Chondrocyte (in vitro differentiated cells): Measurements from ENCODE around the gene NXPE4. TPM values are rescaled to one million over a fixed set of nuclear protein-coding genes. Genes with fewer than 3 reads are reported as not detected.
"Not testable (repeated sequence)": the region's sequence is repeated elsewhere in the genome, so short reads cannot be mapped to it uniquely, and the experiment has no call there.

Experiments used
- DNase-seq: peaks from one replicate; pipeline ENCODE4 v3.0.0; 2021; ENCODE audit warnings: mixed read lengths, low spot score
- H3K27ac Mint-ChIP-seq: one replicate; pipeline ENCODE4 v1.8.0; 2021; ENCODE audit warnings: mild to moderate bottlenecking, moderate library complexity, mixed read lengths; ENCODE audit not compliant: unreplicated experiment
- H3K27me3 Mint-ChIP-seq: 2 replicates; pipeline ENCODE4 v1.8.0; 2021; ENCODE audit warnings: low read depth, mixed read lengths
- H3K36me3 Mint-ChIP-seq: 2 replicates; pipeline ENCODE4 v1.8.0; 2021; ENCODE audit warnings: low read depth, mixed read lengths
- H3K4me1 Mint-ChIP-seq: 2 replicates; pipeline ENCODE4 v1.8.0; 2021; ENCODE audit warnings: low read depth, mild to moderate bottlenecking, mixed read lengths
- H3K4me3 Mint-ChIP-seq: one replicate; pipeline ENCODE4 v1.8.0; 2021; ENCODE audit warnings: mild to moderate bottlenecking, moderate library complexity, mixed read lengths; ENCODE audit not compliant: unreplicated experiment
- H3K9me3 Mint-ChIP-seq: 2 replicates; pipeline ENCODE4 v1.8.0; 2021; ENCODE audit warnings: low read depth, mixed read lengths
- total RNA-seq: library from RNA; stranded (reverse); gene quantifications from 3 replicates; pipeline ENCODE4 v1.2.1, GENCODE V29; 2021
- TF ChIP-seq, protein P1 (sequence below): fragments of 200-600 bp; sonication (generic); IDR thresholded peaks from 2 replicates; pipeline ENCODE4 v1.5.0; 2021; ENCODE audit warnings: antibody characterized with exemption, mild to moderate bottlenecking, moderate library complexity

NXPE4 gene
- total RNA-seq, 1 donor from 2014 or later = not detected

DNA sequence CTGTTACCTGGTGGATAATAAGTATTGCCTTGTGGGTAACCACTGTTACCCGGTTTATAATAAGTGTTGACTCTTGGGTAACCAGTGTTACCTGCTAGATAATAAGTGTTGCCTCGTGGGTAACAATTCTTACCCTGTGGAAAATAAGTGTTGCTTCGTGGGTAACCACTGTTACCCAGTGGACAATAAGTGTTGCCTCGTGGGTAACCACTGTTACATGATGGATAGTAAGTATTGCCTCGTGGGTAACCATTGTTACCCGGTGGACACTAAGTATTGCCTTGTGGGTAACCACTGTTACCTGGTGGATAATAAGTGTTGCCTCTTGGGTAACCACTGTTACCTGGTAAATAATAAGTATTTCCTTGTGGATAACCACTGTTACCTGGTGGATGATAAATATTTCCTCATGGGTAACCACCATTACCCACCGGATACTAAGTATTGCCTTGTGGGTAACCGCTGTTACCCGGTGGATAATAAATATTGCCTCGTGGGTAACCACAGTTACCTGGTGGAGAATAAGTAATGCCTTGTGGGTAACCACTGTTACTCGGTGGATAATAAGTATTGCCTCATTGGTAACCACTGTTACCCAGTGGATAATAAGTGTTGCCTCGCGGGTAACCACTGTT is 8.7 kb upstream of the NXPE4 start:
- H3K36me3 Mint-ChIP-seq = no peaks in the 10 kb centered on the region
- DNase-seq = no peak
- H3K27ac Mint-ChIP-seq = no peak overlapping the region

GRCh38 chr11:114603151-114603550 is 7.6 kb upstream of the NXPE4 start:
- not testable (repeated sequence) for H3K36me3 Mint-ChIP-seq, H3K27ac Mint-ChIP-seq, DNase-seq, H3K4me1 Mint-ChIP-seq, H3K4me3 Mint-ChIP-seq, H3K27me3 Mint-ChIP-seq, H3K9me3 Mint-ChIP-seq

More for the DNA sequence above, 8.7 kb upstream of the NXPE4 start:
- TF ChIP-seq, protein P1, sequence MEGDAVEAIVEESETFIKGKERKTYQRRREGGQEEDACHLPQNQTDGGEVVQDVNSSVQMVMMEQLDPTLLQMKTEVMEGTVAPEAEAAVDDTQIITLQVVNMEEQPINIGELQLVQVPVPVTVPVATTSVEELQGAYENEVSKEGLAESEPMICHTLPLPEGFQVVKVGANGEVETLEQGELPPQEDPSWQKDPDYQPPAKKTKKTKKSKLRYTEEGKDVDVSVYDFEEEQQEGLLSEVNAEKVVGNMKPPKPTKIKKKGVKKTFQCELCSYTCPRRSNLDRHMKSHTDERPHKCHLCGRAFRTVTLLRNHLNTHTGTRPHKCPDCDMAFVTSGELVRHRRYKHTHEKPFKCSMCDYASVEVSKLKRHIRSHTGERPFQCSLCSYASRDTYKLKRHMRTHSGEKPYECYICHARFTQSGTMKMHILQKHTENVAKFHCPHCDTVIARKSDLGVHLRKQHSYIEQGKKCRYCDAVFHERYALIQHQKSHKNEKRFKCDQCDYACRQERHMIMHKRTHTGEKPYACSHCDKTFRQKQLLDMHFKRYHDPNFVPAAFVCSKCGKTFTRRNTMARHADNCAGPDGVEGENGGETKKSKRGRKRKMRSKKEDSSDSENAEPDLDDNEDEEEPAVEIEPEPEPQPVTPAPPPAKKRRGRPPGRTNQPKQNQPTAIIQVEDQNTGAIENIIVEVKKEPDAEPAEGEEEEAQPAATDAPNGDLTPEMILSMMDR = no peak
- H3K27me3 Mint-ChIP-seq = no peaks in the 10 kb centered on the region
- no peak overlapping the region for H3K4me3 Mint-ChIP-seq
- peaks cover 6% of the 10 kb centered on the region for H3K9me3 Mint-ChIP-seq
- H3K4me1 Mint-ChIP-seq = no peaks in the 10 kb centered on the region

DNA sequence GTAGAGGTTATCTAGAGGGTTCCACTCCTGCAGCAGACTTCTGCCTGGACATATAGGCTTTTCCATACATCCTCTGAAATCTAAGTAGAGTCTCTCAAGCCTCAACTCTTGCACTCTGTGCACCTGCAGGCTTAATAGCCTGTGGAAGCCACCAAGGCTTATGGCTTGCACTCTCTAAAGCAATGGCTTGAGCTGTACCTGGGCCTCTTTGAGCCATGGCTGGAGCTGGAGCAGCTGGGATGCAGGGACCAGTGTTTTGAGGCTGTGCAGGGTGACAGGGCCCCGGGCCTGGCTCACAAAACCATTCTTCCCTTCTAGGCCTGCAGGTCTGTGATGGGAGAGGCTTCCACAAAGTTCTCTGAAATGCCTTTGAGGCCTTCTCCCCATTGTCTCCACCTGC is 2.9 kb upstream of the NXPE4 start:
- H3K4me3 Mint-ChIP-seq = no peak overlapping the region
- no peaks in the 10 kb centered on the region for H3K9me3 Mint-ChIP-seq
- no peak for DNase-seq
- H3K27me3 Mint-ChIP-seq = peaks cover 5% of the 10 kb centered on the region
- no peaks in the 10 kb centered on the region for H3K4me1 Mint-ChIP-seq
- TF ChIP-seq, protein P1 = no peak
- no peaks in the 10 kb centered on the region for H3K36me3 Mint-ChIP-seq
- no peak overlapping the region for H3K27ac Mint-ChIP-seq

DNA sequence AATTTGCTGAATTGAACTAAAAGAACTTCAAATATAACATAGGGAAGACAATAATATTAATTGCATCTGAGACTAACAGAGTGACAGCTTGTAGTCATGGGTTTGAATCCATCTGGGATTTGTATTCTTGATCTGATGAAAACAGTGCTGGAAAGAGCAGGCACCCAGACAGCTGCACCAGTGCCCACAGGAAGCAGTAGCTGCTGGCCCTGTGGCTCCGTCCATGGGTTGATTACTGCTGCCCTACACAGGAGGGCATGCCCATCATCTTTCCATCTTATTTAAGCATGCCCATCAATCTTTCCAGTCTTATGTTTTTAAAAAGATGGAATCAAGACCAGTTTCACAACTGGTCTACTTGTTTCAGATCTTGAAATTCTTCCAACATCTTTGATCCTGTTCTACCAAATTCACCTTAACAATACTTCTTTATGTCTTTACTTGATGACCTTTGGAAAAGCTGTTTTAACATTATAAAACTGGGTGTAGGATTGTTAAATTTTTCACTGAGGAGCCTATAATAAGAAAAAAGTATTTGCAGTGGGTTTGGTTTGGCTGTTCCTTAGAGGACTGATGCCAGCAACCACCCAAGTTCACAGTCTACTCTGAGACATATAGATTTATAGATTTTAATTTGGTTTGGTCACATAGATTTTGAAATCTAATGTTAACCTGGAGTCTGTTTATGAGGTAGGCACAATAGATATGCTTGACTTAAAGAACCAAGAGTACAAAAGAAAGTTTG is 761 bp upstream of the NXPE4 start:
- Mint-ChIP-seq H3K27me3 (peaks cover 20% of the 10 kb centered on the region), H3K4me1 (no peaks in the 10 kb centered on the region), H3K27ac (no peak overlapping the region), H3K4me3 (no peak overlapping the region), H3K36me3 (no peaks in the 10 kb centered on the region), H3K9me3 (peaks cover 5% of the 10 kb centered on the region)
- no peak for DNase-seq
- TF ChIP-seq, protein P1 = no peak

GRCh38 chr11:114594703-114595102 is 883 bp downstream of the NXPE4 start:
- Mint-ChIP-seq H3K27ac (no peak overlapping the region), H3K4me1 (no peaks in the 10 kb centered on the region), H3K27me3 (peaks cover 20% of the 10 kb centered on the region), H3K4me3 (no peak overlapping the region), H3K9me3 (peaks cover 5% of the 10 kb centered on the region), H3K36me3 (no peaks in the 10 kb centered on the region)
- no peak for DNase-seq
- TF ChIP-seq, protein P1 = no peak
